Activated naive CD4-positive, alpha-beta T cell treated with anti-CD3 and anti-CD28 coated beads for 36 hours (primary cell): ENCODE measurements around the gene ITGA6. TPM values are rescaled to one million over a fixed set of nuclear protein-coding genes. Genes with fewer than 3 reads are reported as not detected.

ENCODE experiments used
- CTCF ChIA-PET: fragments of 350-600 bp; sonication (Branson Sonifier 250); formaldehyde crosslinking; loops from one replicate; lab custom pipeline; 2021; ENCODE audit warnings: antibody characterized with exemption; lab: Charles Lee
- DNase-seq: peaks from one replicate; pipeline ENCODE4 v3.0.0-alpha.2; 2020
- H3K27ac Mint-ChIP-seq: one replicate; pipeline ENCODE4 v1.8.0; 2021; ENCODE audit warnings: mild to moderate bottlenecking, mixed read lengths
- H3K27me3 Mint-ChIP-seq: one replicate; pipeline ENCODE4 v1.8.0; 2021; ENCODE audit warnings: low read depth, mixed read lengths
- H3K36me3 Mint-ChIP-seq: one replicate; pipeline ENCODE4 v1.8.0; 2021; ENCODE audit warnings: low read depth, mixed read lengths
- H3K4me1 Mint-ChIP-seq: one replicate; pipeline ENCODE4 v1.8.0; 2021; ENCODE audit warnings: low read depth, mixed read lengths
- H3K4me3 Mint-ChIP-seq: one replicate; pipeline ENCODE4 v1.8.0; 2021; ENCODE audit warnings: mild to moderate bottlenecking, moderate library complexity, mixed read lengths
- H3K9me3 Mint-ChIP-seq: one replicate; pipeline ENCODE4 v1.8.0; 2021; ENCODE audit warnings: mixed read lengths
- intact Hi-C: fragments of 100-400 bp; cut with micrococcal nuclease; formaldehyde crosslinking; loops from one replicate; pipeline ENCODE4 v1.15.1; 2023
- total RNA-seq, 2 experiments: library from RNA; stranded (reverse); gene quantifications; one replicate each; pipeline ENCODE4 v1.2.3, GENCODE V29; 2021

ITGA6 gene
- total RNA-seq, 2 experiments from 2014 or later: 16.5 to 16.8 TPM

DNA sequence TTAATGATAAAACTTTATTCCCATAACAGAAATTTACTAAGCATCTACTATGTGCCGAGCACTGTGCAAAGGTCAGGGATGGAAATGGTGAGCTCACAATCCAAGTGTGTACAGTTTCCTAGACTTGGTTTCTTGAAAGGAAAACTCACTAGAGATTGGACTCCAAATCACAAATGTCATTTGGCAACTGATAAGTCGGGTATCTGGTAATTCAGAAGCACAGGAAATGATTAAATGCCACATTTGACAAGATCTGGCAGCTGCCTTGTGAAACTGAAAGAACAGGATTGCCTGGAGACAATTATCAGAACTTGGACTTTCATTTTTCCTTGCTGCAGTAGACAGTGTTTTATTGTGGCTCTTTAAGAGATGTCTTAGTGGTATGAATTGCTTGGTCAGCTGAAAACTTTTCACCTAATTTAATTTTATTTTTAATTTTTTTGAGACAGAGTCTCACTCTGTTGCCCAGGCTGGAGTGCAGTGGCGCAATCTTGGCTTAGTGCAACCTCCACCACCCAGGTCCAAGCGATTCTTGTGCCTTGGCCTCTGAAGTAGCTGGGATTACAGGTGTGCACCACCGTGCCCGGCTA, 19.2 kb downstream of the ITGA6 start:
- H3K27ac Mint-ChIP-seq: no peak overlapping the region
- intact Hi-C loops: loop anchor here (1.0 kb wide), 1 partner anchor 8 kb away; no protein-coding TSS in a partner anchor
- H3K36me3 Mint-ChIP-seq: no peaks in the 10 kb centered on the region
- no peak overlapping the region for H3K4me3 Mint-ChIP-seq
- no peaks in the 10 kb centered on the region for H3K27me3 Mint-ChIP-seq
- no peaks in the 10 kb centered on the region for H3K9me3 Mint-ChIP-seq
- peak; percentile 38 for DNase-seq
- H3K4me1 Mint-ChIP-seq: peaks cover 75% of the 10 kb centered on the region
- CTCF ChIA-PET: interaction anchor here (0.7 to 8.9 kb wide), 3 partner anchors 9 to 17 kb away, joined by 3 to 118 read pairs (median 14); no protein-coding TSS in a partner anchor

DNA sequence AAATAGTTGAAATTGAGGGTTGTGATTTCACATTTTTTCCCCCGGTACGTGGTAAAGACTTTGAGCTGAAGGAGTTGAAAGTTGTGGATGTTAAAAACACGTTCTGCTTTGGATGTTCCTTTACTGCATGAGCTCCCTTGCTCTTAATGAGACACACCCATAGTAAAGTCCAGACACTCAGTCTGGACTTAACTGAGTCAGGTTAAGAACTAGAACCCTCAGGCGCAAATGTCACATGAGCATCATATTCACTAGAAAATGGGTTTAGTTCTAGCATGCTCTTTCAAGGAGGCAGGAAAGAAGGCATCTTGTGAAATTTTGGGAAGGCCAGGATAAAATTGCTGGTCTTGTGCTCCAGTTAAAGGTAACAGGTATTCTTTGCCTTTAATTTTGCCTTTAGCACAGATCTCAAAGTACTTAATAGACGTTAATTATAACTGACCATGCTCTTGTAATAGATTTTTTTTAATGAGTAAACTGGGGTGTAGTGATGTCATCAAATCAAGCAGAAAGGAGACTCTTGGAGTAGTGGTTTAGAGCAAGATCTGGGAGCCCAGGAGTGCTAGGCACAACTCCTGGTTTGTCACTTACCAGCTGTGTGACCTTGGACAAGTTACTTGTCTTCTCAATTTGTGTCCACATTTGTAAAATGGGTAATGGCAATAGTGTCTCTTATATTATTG, 20.6 kb downstream of the ITGA6 start:
- Mint-ChIP-seq H3K36me3 (no peaks in the 10 kb centered on the region), H3K27ac (no peak overlapping the region), H3K27me3 (no peaks in the 10 kb centered on the region), H3K9me3 (no peaks in the 10 kb centered on the region), H3K4me3 (no peak overlapping the region), H3K4me1 (peaks cover 72% of the 10 kb centered on the region)
- DNase-seq: no peak
- CTCF ChIA-PET: interaction anchor here (0.6 to 8.9 kb wide), 6 partner anchors 9 to 24 kb away, joined by 5 to 118 read pairs (median 6); no protein-coding TSS in a partner anchor
- intact Hi-C loops: no loop called here

DNA sequence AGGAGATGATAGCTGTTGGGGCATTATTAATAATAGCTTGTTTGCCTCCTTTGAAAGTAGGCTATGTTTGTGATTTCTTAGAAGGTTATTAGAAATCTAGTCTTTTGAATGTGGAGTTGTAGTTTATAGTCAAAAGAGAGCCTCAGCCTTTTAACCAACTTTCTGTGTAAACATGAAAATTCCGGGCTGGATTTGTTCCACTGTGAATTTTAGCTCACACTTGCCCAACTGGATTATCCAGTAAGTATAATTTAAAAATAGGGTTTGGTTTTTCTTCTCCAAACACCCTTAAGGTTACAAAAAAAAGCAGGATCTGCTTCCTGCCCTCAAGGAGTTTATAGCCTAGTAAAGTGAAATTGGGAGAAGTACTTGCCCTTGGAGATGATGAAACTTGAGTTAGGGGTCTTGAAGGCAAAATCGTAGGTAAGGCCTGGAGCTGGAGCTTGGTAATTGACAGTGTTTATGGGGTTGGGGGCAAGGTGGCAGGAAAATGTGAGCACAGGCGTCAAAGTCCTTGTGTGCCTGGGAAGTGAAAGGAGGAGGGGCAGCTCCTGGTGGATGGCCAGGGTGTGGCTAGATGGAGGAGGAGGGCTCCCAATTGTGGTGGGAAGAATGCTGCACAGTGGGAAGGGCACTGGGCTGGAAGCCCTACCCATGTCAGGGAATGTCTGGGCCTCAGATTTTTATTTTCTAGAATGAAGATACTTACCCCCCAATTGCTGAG, 21.3 kb downstream of the ITGA6 start:
- H3K9me3 Mint-ChIP-seq: no peaks in the 10 kb centered on the region
- no peaks in the 10 kb centered on the region for H3K27me3 Mint-ChIP-seq
- CTCF ChIA-PET: interaction anchor here (0.9 to 8.9 kb wide), 8 partner anchors 8 to 25 kb away, joined by 5 to 118 read pairs (median 8); no protein-coding TSS in a partner anchor
- intact Hi-C loops: no loop called here
- H3K27ac Mint-ChIP-seq: no peak overlapping the region
- DNase-seq: no peak
- peaks cover 70% of the 10 kb centered on the region for H3K4me1 Mint-ChIP-seq
- H3K36me3 Mint-ChIP-seq: no peaks in the 10 kb centered on the region
- H3K4me3 Mint-ChIP-seq: no peak overlapping the region

DNA sequence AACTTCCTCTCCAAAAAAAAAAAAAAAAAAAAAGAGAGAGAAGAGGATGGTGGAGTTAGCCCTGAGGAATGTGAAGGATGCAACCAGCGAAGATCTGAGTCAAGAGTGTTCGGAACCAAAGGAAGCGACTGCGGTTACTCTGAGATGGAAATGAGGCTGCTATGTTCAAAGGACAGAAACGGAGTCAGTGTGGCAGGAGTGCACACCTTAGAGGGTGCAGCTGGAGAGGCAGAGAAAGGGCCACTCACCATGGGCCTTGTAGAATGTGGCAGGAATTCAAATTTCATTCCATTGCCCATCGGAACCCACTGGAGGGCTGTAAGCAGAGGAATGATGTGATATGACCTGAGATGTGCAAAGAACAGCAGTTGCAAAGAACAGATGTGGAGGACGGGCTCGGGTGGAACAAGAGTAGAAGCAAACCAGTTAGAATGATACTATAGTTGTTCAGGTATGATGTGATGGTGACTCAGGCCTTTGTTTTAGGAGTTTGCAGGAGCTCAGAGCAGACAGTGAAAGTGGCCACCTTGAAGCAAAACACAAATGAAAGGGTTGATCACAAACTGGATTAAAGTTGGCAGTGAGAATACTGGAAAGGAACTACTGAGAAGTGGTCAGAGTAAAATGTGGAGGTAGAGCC, 22.6 kb downstream of the ITGA6 start:
- Mint-ChIP-seq H3K36me3 (no peaks in the 10 kb centered on the region), H3K4me3 (peak overlapping the region; percentile 0)

DNA sequence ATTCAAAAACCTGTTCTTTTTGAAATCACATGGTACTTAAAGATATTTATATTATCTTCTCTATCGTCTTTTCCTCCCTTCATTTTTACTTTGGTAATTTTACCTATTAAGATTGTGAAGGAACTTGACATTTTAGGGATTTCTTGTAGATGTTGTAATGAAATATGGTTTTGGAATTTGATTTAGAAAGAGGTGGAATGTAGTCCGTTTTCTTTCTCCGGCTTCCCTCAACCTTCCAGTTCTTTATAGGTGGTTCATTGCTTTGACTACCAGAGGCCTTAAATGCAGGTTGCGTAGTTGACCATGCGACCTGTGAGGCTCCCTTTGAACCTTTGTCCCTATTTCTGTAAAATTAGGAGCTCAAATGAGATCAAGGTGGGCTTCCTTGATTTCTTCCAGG, 24.5 kb downstream of the ITGA6 start:
- intact Hi-C loops: loop anchor here (2.0 kb wide), 1 partner anchor 19 kb away; no protein-coding TSS in a partner anchor
- Mint-ChIP-seq H3K27me3 (no peaks in the 10 kb centered on the region), H3K4me1 (peaks cover 79% of the 10 kb centered on the region), H3K9me3 (no peaks in the 10 kb centered on the region), H3K36me3 (no peaks in the 10 kb centered on the region), H3K4me3 (no peak overlapping the region), H3K27ac (no peak overlapping the region)
- CTCF ChIA-PET: interaction anchor here (1.8 to 8.9 kb wide), 3 partner anchors 11 to 13 kb away, joined by 8 to 118 read pairs (median 10); no protein-coding TSS in a partner anchor
- DNase-seq: no peak

More for the DNA sequence above, 22.6 kb downstream of the ITGA6 start:
- Mint-ChIP-seq H3K27me3 (no peaks in the 10 kb centered on the region), H3K9me3 (no peaks in the 10 kb centered on the region), H3K4me1 (peaks cover 76% of the 10 kb centered on the region), H3K27ac (peak overlapping the region; percentile 1)
- DNase-seq: peak; percentile 61
- CTCF ChIA-PET: interaction anchor here (1.5 to 8.9 kb wide), 6 partner anchors 9 to 26 kb away, joined by 5 to 118 read pairs (median 6); no protein-coding TSS in a partner anchor
- intact Hi-C loops: loop anchor here (1.0 to 2.0 kb wide), 4 partner anchors 8 to 17 kb away; no protein-coding TSS in a partner anchor

DNA sequence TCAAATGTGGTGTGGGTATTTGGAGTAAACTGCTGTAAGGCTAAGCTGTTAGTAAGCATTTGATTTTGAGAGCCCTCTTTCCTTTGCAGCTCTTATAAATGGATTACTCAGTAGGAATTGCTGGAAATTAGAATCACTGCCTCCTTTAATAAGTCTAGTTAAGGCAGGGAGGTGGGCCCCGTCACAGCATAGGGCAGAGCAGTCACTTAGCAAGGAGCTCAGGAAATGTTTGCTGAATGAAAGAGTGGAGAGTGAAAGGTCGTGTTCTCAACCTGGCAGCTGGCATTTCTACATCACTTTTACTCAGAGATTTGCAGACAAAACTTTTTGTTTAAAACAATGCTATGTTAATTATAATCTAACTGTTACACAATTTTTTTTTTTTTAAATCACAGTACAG, 25.5 kb downstream of the ITGA6 start:
- CTCF ChIA-PET: interaction anchor here (0.6 to 8.9 kb wide), 5 partner anchors 10 to 33 kb away, joined by 3 to 118 read pairs (median 5); no protein-coding TSS in a partner anchor
- intact Hi-C loops: no loop called here
- Mint-ChIP-seq H3K4me3 (no peak overlapping the region), H3K36me3 (no peaks in the 10 kb centered on the region), H3K27me3 (no peaks in the 10 kb centered on the region), H3K9me3 (no peaks in the 10 kb centered on the region), H3K4me1 (peaks cover 76% of the 10 kb centered on the region), H3K27ac (no peak overlapping the region)
- DNase-seq: no peak

DNA sequence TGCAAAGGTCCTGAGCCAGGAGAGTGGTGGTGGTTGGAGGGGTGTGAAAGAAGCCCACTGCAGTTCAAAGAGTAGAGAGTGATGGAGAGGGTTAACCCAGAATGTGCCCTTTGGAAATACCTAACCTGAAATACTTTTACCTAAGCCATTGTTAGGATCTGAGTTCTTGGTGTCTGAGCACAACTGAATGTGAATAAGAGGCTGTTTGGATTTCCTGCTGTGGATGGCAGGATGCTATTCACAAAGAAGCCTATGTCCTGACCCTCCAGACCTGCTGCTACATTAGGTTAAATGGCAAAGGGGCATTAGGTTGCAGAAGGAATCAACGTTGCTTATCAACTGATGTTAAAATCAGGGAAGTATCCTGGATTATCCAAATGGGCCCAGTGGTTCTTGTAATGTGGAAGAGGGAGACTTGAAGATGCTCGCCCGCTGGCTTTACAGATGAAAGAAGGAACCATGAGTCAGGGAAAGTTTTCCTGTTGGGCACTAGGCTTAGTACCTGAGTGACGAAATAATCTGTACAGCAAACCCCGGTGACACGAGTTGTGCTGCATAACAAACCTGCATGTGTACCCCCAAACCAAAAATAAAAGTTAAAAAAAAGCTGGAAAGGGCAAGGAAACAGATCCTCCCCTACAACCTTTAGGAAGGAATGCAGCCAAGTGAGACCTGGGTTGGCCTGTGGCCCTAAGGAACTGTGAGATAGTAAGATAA, 27.2 kb downstream of the ITGA6 start:
- Mint-ChIP-seq H3K27ac (no peak overlapping the region), H3K4me3 (no peak overlapping the region), H3K4me1 (peaks cover 77% of the 10 kb centered on the region), H3K36me3 (no peaks in the 10 kb centered on the region), H3K9me3 (no peaks in the 10 kb centered on the region), H3K27me3 (no peaks in the 10 kb centered on the region)
- CTCF ChIA-PET: interaction anchor here (0.8 to 14.6 kb wide), 2 partner anchors 13 to 27 kb away, joined by 3 to 353 read pairs; partner anchors contain the start of gene ITGA6
- no peak for DNase-seq
- intact Hi-C loops: no loop called here

DNA sequence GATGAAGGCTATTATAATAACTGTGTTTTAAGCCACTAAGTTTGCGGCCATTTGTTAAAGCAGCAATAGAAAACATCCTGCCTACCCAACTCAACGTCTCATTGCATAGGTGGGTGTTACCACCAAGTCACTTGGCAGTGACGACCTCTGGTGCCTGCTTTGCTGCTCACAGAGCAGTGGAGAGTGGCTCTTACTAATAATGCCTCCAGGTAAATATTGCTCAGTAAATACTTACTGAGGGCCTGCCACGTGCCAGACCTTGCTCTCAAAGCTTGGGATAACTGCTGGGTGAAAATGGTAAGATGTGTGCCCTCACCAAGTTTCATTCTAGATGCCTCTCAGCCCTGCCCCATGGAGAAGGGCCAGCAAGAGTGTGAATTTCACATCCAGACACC, 27.7 kb downstream of the ITGA6 start:
- Mint-ChIP-seq H3K9me3 (no peaks in the 10 kb centered on the region), H3K27me3 (no peaks in the 10 kb centered on the region), H3K4me3 (no peak overlapping the region), H3K36me3 (no peaks in the 10 kb centered on the region), H3K4me1 (peaks cover 77% of the 10 kb centered on the region), H3K27ac (no peak overlapping the region)
- CTCF ChIA-PET: interaction anchor here (0.6 to 14.6 kb wide), 4 partner anchors 8 to 28 kb away, joined by 3 to 353 read pairs (median 4); partner anchors contain the start of gene ITGA6
- intact Hi-C loops: no loop called here
- DNase-seq: no peak

DNA sequence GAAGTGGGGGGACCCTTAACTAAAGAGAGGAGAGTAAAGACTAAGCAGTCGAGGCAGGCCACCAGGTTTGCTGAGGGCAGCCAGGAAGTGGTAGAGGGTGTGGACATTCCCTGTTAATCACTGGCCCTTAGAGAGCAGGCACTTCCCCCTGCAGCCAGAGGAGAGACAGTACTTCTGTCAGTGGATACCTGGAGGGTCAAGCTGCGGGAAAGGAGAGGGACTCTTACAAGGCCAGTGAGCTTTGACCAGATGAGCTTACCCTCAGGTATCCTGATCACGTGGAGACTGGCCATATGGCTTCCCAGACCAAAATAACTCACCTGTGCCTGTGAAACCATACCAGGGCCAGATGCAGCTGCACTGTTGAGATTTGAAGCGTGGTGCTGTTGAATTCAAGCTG, 28.6 kb downstream of the ITGA6 start:
- Mint-ChIP-seq H3K27me3 (no peaks in the 10 kb centered on the region), H3K36me3 (no peaks in the 10 kb centered on the region), H3K4me3 (no peak overlapping the region), H3K27ac (no peak overlapping the region), H3K4me1 (peaks cover 82% of the 10 kb centered on the region), H3K9me3 (no peaks in the 10 kb centered on the region)
- CTCF ChIA-PET: interaction anchor here (0.6 to 14.6 kb wide), 5 partner anchors 9 to 29 kb away, joined by 3 to 353 read pairs (median 3); partner anchors contain the start of gene ITGA6
- intact Hi-C loops: no loop called here
- DNase-seq: no peak

DNA sequence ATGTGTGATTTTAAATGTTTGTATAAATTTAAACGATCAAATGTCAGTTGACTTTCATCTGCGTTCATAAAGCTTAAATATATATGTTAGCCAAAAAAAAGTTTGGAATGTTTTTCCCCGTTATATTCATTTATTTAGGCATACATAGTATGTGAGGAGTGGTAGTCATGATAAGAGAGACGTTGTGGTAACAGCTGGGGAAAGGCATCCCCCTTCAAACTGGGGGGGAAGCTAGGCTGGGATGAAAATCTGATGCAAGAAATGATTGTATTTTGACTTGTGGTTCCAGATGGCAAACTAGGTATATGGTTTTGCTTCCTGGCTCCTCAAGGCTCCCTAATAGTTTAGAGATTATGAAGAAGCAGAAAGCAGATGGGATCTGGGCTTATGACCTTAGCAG, 30.1 kb downstream of the ITGA6 start:
- Mint-ChIP-seq H3K4me3 (no peak overlapping the region), H3K27ac (no peak overlapping the region), H3K9me3 (no peaks in the 10 kb centered on the region), H3K36me3 (no peaks in the 10 kb centered on the region), H3K4me1 (peaks cover 87% of the 10 kb centered on the region), H3K27me3 (no peaks in the 10 kb centered on the region)
- CTCF ChIA-PET: interaction anchor here (0.6 to 14.6 kb wide), 4 partner anchors 9 to 257 kb away, joined by 3 to 353 read pairs (median 6); partner anchors contain the start of gene ITGA6
- DNase-seq: no peak
- intact Hi-C loops: no loop called here

DNA sequence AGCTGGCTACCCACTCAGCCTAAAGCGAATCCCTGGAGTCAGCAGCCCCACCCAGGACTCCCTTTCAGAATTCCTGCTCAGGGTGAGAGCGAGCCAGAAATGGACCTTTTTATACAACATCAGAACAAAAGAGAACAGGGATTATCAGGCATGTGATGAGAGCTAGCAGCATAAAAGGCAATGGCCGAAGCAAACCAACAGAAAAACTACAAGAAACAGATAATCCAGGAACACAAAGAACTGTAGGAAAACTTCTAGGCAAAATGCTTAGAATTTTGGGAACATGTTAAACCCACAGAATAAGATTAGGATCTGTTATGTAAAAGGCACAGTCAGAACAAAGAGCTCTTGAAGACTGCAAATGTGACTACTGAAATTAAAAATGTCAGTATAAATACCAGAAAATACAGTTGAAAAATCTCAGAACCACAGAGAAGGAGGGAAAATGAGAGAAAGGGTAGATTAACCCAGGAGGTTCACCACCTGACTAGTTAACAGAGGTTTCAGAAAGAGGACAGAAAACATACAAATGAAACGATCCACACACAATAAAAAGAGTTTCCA, 31.3 kb downstream of the ITGA6 start:
- no peaks in the 10 kb centered on the region for H3K36me3 Mint-ChIP-seq
- H3K4me3 Mint-ChIP-seq: no peak overlapping the region
- H3K27ac Mint-ChIP-seq: no peak overlapping the region
- H3K4me1 Mint-ChIP-seq: peaks cover 90% of the 10 kb centered on the region
- H3K27me3 Mint-ChIP-seq: no peaks in the 10 kb centered on the region
- CTCF ChIA-PET: interaction anchor here (1.7 to 14.6 kb wide), 2 partner anchors 10 to 31 kb away, joined by 5 to 353 read pairs; partner anchors contain the start of gene ITGA6
- no peaks in the 10 kb centered on the region for H3K9me3 Mint-ChIP-seq
- intact Hi-C loops: no loop called here
- DNase-seq: no peak
